ENCODE data around the gene ZDHHC8.

DNA sequence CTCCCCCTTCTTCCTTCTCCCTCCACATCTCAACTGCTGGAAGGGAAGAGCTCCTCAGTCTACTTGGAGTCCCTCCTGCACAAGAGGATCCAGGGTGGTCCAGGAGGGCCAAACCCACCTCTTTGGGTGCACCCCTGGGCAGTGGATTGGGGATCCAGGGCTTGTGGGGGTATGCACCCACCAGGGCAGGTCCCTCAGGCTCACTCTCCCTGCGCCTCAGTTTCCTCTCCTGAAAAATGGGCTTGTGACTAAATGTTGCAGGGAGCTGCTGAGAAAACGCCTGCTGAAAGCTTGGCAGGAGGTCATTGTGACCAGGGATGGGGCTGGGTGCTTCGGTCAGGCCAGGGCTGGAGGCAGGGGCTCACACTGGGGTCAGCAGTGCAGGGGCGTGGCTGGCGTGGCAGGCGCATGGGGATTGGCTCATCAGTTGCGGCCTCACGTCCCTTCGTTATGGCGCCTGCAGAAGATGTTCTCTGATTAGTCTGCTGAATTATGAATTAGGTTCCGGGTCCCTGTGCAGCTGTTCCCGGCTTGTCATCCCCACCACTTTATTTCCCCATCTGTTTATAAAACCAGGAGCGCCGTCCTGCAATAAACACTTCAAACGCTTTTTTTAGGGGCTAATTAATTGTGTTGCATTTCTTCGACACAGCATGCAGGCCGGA is 44.9 kb downstream of the ZDHHC8 start:
- TF ChIP-seq EZH2phosphoT487 (IDR thresholded peaks at IDR 0.05; ENCODE audit: insufficient read depth, low read depth) (no peak), EZH2 (IDR thresholded peaks at IDR 0.05; ENCODE audit: insufficient read depth, poor library complexity, severe bottlenecking) (no peak)
